Activated CD8-positive, alpha-beta T cell treated with anti-CD3 and anti-CD28 coated beads for 36 hours (primary cell): ENCODE data around the gene AGAP2. TPM values are rescaled to one million over a fixed set of nuclear protein-coding genes. Genes with fewer than 3 reads are reported as not detected.
"Not testable (repeated sequence)": the region's sequence is repeated elsewhere in the genome, so short reads cannot be mapped to it uniquely, and the experiment has no call there.

ENCODE experiments used
- ATAC-seq: fragments of 200-7000 bp; cut with Tn5 transposase; one replicate; pipeline ENCODE4 v1.10.0; 2021; ENCODE audit warnings: mild to moderate bottlenecking, moderate library complexity
- CTCF ChIA-PET: fragments of 350-600 bp; sonication (Branson Sonifier 250); formaldehyde crosslinking; loops from one replicate; lab custom pipeline; 2021; ENCODE audit warnings: antibody characterized with exemption; lab: Charles Lee
- POLR2A ChIA-PET: fragments of 350-600 bp; sonication (Branson Sonifier 250); formaldehyde crosslinking; loops from one replicate; lab custom pipeline; 2021; ENCODE audit warnings: antibody characterized with exemption; lab: Charles Lee
- DNase-seq: peaks from one replicate; pipeline ENCODE4 v3.0.0-alpha.2; 2020
- H3K27ac Mint-ChIP-seq: one replicate; pipeline ENCODE4 v1.8.0; 2021; ENCODE audit warnings: mild to moderate bottlenecking, mixed read lengths
- H3K27me3 Mint-ChIP-seq: one replicate; pipeline ENCODE4 v1.8.0; 2021; ENCODE audit warnings: mixed read lengths
- H3K36me3 Mint-ChIP-seq: one replicate; pipeline ENCODE4 v1.8.0; 2021; ENCODE audit warnings: low read depth, mixed read lengths
- H3K4me1 Mint-ChIP-seq: one replicate; pipeline ENCODE4 v1.8.0; 2021; ENCODE audit warnings: low read depth, mixed read lengths
- H3K4me3 Mint-ChIP-seq: one replicate; pipeline ENCODE4 v1.8.0; 2021; ENCODE audit warnings: mild to moderate bottlenecking, moderate library complexity, mixed read lengths
- H3K9me3 Mint-ChIP-seq: one replicate; pipeline ENCODE4 v1.8.0; 2021; ENCODE audit warnings: mixed read lengths
- intact Hi-C: fragments of 100-400 bp; cut with micrococcal nuclease; formaldehyde crosslinking; loops from one replicate; pipeline ENCODE4 v1.10.0; 2022
- total RNA-seq, 2 experiments: library from RNA; stranded (reverse); gene quantifications; one replicate each; pipeline ENCODE4 v1.2.3, GENCODE V29; 2021
- TF ChIP-seq, protein P1 (sequence below): fragments of 200-600 bp; IDR thresholded peaks from one replicate; pipeline ENCODE4 v1.8.0; 2022; ENCODE audit warnings: antibody characterized with exemption, mild to moderate bottlenecking

Gene AGAP2
- total RNA-seq, 2 experiments from 2014 or later = 22.4 TPM

DNA sequence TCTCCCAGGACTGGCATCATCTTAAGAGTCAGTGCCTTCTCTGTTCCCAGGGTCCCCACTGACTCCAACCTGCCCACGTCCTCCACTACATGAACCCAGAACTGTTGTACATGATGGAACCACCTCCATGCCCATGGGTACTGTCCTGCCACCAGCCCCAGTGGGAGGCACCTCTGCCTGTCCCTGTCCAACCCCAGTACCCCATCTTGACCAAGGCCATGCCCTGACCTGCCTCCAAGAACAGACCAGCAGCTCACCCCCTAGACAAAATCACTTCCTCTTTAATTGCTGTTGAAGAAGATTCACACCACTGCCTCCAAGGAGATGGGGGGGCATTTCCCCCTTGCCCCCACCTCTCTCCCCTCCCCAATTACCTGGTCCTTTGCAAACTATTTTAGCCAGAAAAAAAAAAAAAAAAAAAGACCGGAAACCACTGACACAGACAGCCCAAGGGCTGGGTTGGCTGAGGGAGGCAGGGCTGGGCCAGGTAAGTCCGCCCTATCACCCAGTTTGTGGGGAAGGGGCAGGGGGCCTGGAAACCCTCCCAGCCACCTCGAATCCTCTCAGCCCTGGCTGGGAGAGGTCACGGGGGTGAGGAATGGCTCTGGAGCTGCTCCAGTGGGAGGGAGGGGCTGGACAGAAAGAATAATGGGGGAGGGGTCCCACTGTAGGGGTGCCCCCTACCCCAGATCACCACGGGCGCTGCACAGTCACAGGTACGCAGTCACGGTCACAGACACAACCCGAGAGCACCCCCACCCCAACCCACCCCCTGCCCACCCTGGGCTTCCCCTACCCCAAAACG, 13.4 kb downstream of the AGAP2 start:
- Mint-ChIP-seq H3K36me3 (peaks cover 25% of the 10 kb centered on the region), H3K4me3 (no peak overlapping the region), H3K9me3 (no peaks in the 10 kb centered on the region), H3K27ac (no peak overlapping the region), H3K4me1 (peaks cover 6% of the 10 kb centered on the region), H3K27me3 (no peaks in the 10 kb centered on the region)
- CTCF ChIA-PET = interaction anchor here (1.4 to 1.5 kb wide), 2 partner anchors 16 to 69 kb away, joined by 3 to 8 read pairs; no protein-coding TSS in a partner anchor
- intact Hi-C loops = no loop called here
- POLR2A ChIA-PET = interaction anchor here (0.9 to 1.4 kb wide), 5 partner anchors 12 to 150 kb away, joined by 3 read pairs; partner anchors contain the start of gene OS9
- no peak for ATAC-seq
- no peak for DNase-seq
- TF ChIP-seq, protein P1, sequence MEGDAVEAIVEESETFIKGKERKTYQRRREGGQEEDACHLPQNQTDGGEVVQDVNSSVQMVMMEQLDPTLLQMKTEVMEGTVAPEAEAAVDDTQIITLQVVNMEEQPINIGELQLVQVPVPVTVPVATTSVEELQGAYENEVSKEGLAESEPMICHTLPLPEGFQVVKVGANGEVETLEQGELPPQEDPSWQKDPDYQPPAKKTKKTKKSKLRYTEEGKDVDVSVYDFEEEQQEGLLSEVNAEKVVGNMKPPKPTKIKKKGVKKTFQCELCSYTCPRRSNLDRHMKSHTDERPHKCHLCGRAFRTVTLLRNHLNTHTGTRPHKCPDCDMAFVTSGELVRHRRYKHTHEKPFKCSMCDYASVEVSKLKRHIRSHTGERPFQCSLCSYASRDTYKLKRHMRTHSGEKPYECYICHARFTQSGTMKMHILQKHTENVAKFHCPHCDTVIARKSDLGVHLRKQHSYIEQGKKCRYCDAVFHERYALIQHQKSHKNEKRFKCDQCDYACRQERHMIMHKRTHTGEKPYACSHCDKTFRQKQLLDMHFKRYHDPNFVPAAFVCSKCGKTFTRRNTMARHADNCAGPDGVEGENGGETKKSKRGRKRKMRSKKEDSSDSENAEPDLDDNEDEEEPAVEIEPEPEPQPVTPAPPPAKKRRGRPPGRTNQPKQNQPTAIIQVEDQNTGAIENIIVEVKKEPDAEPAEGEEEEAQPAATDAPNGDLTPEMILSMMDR = no peak

DNA sequence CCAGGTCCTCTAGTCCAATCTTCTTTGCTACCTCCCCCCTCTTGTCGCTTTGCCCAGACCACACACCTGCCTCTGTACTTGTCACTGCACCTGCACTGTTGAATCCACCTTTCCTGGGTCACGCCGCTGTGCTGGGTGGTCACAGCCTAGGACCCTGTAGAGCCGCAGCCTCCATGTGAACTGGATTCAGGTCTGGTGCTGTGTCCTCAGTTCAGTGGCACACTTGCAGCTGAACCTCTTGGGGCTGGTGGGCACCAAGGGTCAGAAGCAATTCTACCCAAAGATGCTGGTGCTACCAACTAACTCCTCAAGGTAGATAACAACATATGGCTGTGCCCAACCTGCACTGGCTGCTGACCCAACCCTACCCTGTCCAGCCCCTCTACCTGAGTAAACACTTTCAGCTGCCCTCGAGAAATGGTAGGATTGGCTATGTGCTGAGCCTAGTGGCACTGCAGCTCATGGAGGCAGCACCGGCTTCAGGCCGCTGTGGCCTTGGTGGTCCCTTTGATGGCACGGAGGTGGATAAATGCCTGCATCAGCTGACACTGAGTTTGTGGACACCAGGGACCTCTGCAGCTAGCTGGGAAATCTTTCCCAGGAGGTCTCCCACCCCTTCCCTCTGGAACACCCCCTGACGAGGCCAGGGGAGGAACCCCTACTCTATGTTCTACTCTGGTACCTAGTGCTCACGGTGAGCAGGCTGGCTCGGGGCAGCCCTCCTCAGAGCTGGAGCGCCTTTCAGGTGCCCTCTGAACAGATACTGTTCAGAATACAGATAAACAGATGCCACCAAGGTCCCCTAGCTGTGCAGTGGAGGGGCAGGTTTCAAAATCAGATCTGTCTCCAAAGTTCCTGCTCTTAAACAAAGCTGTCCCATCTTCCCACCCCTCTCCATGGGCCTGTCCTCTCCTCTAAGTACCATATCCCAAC, 14.3 kb downstream of the AGAP2 start:
- Mint-ChIP-seq H3K27ac (no peak overlapping the region), H3K36me3 (peaks cover 23% of the 10 kb centered on the region), H3K9me3 (no peaks in the 10 kb centered on the region), H3K4me3 (no peak overlapping the region), H3K4me1 (peaks cover 6% of the 10 kb centered on the region), H3K27me3 (no peaks in the 10 kb centered on the region)
- DNase-seq = no peak
- TF ChIP-seq, protein P1 = no peak
- intact Hi-C loops = no loop called here
- ATAC-seq = peak; percentile 21
- POLR2A ChIA-PET = interaction anchor here (0.9 to 1.5 kb wide), 8 partner anchors 12 to 162 kb away, joined by 3 to 4 read pairs (median 3); partner anchors contain the start of genes OS9 and TSPAN31
- CTCF ChIA-PET = interaction anchor here (1.8 kb wide), 1 partner anchor 12 kb away, joined by 4 read pairs; no protein-coding TSS in a partner anchor

DNA sequence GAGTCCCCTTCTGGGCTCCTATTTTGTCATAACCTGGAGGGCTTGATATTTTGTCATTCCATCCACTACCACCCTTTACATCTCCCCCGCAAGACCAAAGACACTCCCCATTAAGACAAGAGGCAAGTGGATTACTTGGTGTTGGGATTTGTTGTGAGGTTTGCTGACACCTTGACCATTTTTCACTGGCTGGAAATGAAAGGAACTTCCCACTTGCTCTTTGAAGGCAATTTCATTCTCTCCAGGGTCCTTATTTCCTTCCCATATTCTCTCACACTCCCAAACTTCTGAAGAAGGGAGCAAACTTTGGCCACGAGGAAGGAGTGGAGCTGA, 14.9 kb downstream of the AGAP2 start:
- CTCF ChIA-PET = interaction anchor here (0.8 to 1.8 kb wide), 4 partner anchors 10 to 19 kb away, joined by 3 to 4 read pairs (median 3); no protein-coding TSS in a partner anchor
- peaks cover 6% of the 10 kb centered on the region for H3K4me1 Mint-ChIP-seq
- H3K27me3 Mint-ChIP-seq = no peaks in the 10 kb centered on the region
- ATAC-seq = no peak
- TF ChIP-seq, protein P1 = no peak
- H3K9me3 Mint-ChIP-seq = no peaks in the 10 kb centered on the region
- intact Hi-C loops = no loop called here
- H3K27ac Mint-ChIP-seq = no peak overlapping the region
- POLR2A ChIA-PET = interaction anchor here (0.9 to 1.5 kb wide), 6 partner anchors 17 to 161 kb away, joined by 3 to 4 read pairs (median 3); partner anchors contain the start of genes OS9 and TSPAN31
- peaks cover 25% of the 10 kb centered on the region for H3K36me3 Mint-ChIP-seq
- no peak for DNase-seq
- no peak overlapping the region for H3K4me3 Mint-ChIP-seq

DNA sequence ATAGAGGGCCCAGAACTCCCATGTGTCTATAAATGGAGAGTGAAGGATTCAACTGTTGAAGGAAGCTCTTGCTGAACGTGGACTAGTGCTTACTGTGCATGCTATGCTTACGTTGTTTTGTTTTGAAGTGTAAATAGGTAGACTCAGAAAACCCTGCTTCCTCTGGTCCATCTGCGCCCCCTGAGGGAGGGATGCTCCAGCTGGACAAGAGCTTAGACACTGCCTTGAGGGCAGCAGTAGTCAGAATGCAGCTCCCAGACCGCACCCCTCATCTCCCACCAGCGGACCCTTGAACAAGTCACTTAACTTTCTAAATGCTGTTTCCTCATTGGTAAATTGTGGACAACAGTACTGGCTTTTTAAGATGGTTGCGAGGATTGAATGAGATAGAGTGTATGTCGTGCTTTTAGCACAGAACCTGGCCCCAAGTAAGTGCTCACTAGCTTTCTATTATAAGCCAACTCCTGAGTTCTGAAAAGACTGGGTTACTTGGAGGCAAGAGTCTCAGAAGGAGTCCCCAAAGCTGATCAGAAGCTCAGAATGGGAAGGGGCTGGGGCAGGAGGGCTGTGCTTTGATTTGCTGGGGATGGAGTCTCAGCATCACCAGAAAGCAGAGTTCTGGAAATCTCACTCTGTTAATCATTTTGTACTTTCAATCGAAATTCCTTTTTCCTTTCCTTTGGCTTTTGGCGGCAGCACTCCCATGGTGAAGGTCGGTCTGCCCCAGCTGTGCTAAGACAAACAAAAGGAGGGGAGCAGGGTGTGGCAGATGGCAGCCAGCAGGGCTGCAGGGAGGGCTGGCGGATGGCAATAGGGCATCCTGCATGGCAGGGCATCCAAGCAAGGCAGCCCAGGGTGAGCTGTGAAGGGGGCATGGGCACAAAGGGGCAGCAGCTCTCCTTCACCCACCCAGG, 15.6 kb downstream of the AGAP2 start:
- ChIA-PET CTCF (interaction anchor here (0.8 to 1.8 kb wide), 4 partner anchors 10 to 18 kb away, joined by 3 to 4 read pairs (median 3); no protein-coding TSS in a partner anchor), POLR2A (interaction anchor here (0.7 to 1.5 kb wide), 4 partner anchors 19 to 160 kb away, joined by 3 to 4 read pairs (median 3); partner anchors contain the start of gene TSPAN31)
- ATAC-seq (no peak), DNase-seq (no peak)
- no peak overlapping the region for H3K27ac Mint-ChIP-seq
- peaks cover 27% of the 10 kb centered on the region for H3K36me3 Mint-ChIP-seq
- H3K27me3 Mint-ChIP-seq = no peaks in the 10 kb centered on the region
- peaks cover 6% of the 10 kb centered on the region for H3K4me1 Mint-ChIP-seq
- H3K9me3 Mint-ChIP-seq = no peaks in the 10 kb centered on the region
- TF ChIP-seq, protein P1 = no peak
- no peak overlapping the region for H3K4me3 Mint-ChIP-seq
- intact Hi-C loops = no loop called here

DNA sequence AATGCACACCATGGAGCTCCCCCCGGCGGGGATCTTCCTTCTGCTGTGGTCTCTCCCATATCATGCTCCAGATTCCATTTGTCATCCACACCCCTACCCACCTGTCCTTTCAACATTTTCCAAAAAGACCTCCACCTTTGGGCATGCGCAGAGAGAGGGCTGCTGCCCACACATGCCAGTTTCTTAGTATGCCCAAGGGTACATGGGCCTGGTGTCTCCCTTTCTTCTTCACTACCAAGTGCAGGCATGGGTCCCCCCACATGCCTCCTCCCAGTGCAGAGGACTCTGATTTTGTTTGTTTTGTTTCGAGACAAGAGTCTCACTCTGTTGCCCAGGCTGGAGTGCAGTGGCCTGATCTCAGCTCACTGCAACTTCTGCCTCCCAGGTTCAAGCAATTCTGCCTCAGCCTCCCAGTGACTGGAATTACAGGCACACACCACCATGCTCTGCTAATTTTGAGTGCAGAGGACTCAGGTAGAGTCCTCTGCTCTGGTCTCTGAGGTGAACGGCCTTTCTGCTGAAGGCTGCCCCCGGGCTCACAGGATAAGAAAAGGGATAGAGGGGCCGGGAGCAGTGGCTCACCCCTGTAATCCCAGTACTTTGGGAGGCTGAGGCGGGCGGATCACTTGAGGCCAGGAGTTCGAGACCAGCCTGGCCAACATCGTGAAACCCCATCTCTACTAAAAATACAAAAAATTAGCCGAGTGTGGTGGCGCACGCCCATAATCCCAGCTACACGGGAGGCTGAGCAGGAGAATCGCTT, 16.5 kb downstream of the AGAP2 start:
- ATAC-seq, H3K27me3 Mint-ChIP-seq, H3K4me1 Mint-ChIP-seq, DNase-seq, H3K9me3 Mint-ChIP-seq, H3K4me3 Mint-ChIP-seq, intact Hi-C loops, CTCF ChIA-PET: not testable (repeated sequence)
- Mint-ChIP-seq H3K36me3 (peaks cover 21% of the 10 kb centered on the region), H3K27ac (peak overlapping the region; percentile 65)
- POLR2A ChIA-PET = interaction anchor here (0.6 to 1.0 kb wide), 4 partner anchors 13 to 23 kb away, joined by 3 to 4 read pairs (median 3); partner anchors contain the start of gene TSPAN31
